SJCRH30 (cell line): ENCODE data around the gene OR52K2. TPM values are rescaled to one million over a fixed set of nuclear protein-coding genes. Genes with fewer than 3 reads are reported as not detected.

ENCODE experiments used
- DNase-seq, 2 experiments: peaks; one replicate each; pipeline ENCODE4 v3.0.0-alpha.2; 2015 to 2020
- H3K27ac ChIP-seq: fragments of 250-450 bp; sonication (Bioruptor Pico); 2 replicates; pipeline ENCODE4 v1.5.1; 2020; ENCODE audit warnings: mild to moderate bottlenecking, moderate library complexity
- H3K27me3 ChIP-seq: fragments of 250-450 bp; sonication (Bioruptor Pico); 2 replicates; pipeline ENCODE4 v1.5.1; 2020; ENCODE audit warnings: mild to moderate bottlenecking, moderate library complexity
- H3K36me3 ChIP-seq: fragments of 250-450 bp; sonication (Bioruptor Pico); 2 replicates; pipeline ENCODE4 v1.5.1; 2020; ENCODE audit warnings: mild to moderate bottlenecking, moderate library complexity
- H3K4me1 ChIP-seq: fragments of 250-450 bp; sonication (Bioruptor Pico); 2 replicates; pipeline ENCODE4 v1.5.1; 2020; ENCODE audit warnings: mild to moderate bottlenecking, moderate library complexity
- H3K4me3 ChIP-seq: fragments of 250-450 bp; sonication (Bioruptor Pico); 2 replicates; pipeline ENCODE4 v1.5.1; 2020; ENCODE audit warnings: mild to moderate bottlenecking, moderate library complexity
- H3K9me3 ChIP-seq: fragments of 250-450 bp; sonication (Bioruptor Pico); replicated peaks from 2 replicates; pipeline ENCODE4 v1.5.1; 2020; ENCODE audit warnings: mild to moderate bottlenecking, moderate library complexity
- total RNA-seq: library from RNA; depleted of rRNA; stranded (reverse); fragments of >200 nt; shearing (Covaris generic); gene quantifications from 2 replicates; pipeline ENCODE4 v1.2.3, GENCODE V29; 2014; rRNA removed

Gene OR52K2
- total RNA-seq, 1 experiment from 2014 or later, result not detected

GRCh38 chr11:4495487-4495886 lies 46.4 kb downstream of the OR52K2 start:
- Histone ChIP-seq H3K4me1 (no peaks in the 10 kb centered on the region), H3K27me3 (peaks cover 23% of the 10 kb centered on the region), H3K4me3 (no peak overlapping the region), H3K36me3 (no peaks in the 10 kb centered on the region), H3K9me3 (0 out of 2 replicates have a peak, but pooled peaks cover 2% of the 10 kb centered on the region), H3K27ac (no peak overlapping the region)
- DNase-seq, result no peak

DNA sequence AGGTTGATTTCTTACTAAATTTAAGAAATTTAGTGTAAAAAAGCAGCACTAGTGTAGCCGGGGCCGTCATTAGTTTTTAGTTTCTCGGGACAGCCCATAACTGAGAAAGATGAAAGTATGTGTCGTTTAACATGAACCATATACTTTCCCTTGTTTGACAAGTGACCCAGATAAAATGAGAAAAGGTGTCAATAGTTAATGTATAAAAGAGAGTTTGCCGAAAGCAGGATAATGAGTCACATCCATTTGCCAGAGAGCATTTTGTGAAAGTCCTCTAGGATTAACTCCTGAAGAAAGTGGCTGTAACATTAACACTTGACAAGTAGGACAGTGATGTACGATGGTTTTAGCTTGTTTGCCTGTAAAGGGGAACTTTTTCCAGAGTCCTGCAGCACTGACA lies 46.9 kb downstream of the OR52K2 start:
- Histone ChIP-seq H3K4me1 (no peaks in the 10 kb centered on the region), H3K4me3 (no peak overlapping the region), H3K9me3 (0 out of 2 replicates have a peak, but pooled peaks cover 2% of the 10 kb centered on the region), H3K27me3 (peaks cover 23% of the 10 kb centered on the region), H3K27ac (no peak overlapping the region), H3K36me3 (no peaks in the 10 kb centered on the region)
- DNase-seq, result no peak

DNA sequence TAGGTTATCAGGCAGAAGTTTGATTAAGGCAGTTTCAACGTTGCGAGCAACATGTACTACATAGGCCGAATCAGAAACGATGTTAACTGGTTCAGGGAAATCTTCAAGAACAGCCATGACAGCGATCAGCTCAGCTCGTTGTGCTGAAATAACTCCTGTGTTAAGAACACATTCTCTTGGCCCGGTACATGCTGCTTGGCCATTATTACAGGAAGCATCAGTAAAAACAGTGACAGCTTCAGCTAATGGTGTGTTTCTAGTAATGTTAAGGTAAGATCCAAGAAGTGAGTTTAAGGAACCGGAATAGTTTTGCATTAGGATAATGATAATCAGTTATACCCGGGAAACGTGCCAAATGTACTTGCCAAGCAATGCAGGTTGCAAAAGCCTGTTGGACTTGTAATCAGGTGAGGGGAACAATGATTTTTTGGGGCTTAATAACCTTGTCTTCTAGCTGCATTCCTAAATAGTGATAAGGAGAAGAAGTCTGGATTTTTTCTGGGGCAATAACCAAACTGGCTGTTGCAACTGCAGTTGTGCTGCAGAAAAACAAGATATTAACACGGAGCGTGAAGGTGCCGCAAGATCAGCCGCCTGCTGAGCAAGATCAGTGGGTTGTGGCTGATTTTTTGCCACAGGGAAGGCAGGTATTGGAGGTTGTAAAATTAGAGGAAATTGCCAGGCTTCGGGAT lies 47.6 kb downstream of the OR52K2 start:
- Histone ChIP-seq H3K27me3 (peaks cover 23% of the 10 kb centered on the region), H3K4me1 (no peaks in the 10 kb centered on the region), H3K36me3 (no peaks in the 10 kb centered on the region), H3K27ac (no peak overlapping the region), H3K4me3 (no peak overlapping the region), H3K9me3 (0 out of 2 replicates have a peak, but pooled peaks cover 2% of the 10 kb centered on the region)
- no peak for DNase-seq

Other genes with a start within 250 kb of the OR52K2 start
- gene OR52B4, start 80.9 kb upstream of the OR52K2 start, total RNA-seq, result not detected in 2 replicates
- gene TRIM21, start 55.6 kb upstream of the OR52K2 start, total RNA-seq, result 7.5 and 10.2 TPM in 2 replicates
- gene OR52K1, start 33.4 kb downstream of the OR52K2 start, total RNA-seq, result not detected in 2 replicates
- gene OR52M1, start 95.9 kb downstream of the OR52K2 start, total RNA-seq, result not detected in 2 replicates
- gene OR52I2, start 132.4 kb downstream of the OR52K2 start, total RNA-seq, result not detected in 2 replicates
- gene OR52I1, start 144.7 kb downstream of the OR52K2 start, total RNA-seq, result not detected in 2 replicates
- gene TRIM68, start 158.9 kb downstream of the OR52K2 start, total RNA-seq, result 9.3 and 10.9 TPM in 2 replicates
- not detected in 2 replicates for gene OR51D1, start 188.2 kb downstream of the OR52K2 start, total RNA-seq
- gene OR51E1, start 194.7 kb downstream of the OR52K2 start, total RNA-seq, result not detected in 2 replicates
- not detected in 2 replicates for gene OR51E2, start 248.6 kb downstream of the OR52K2 start, total RNA-seq